CD4-positive, alpha-beta T cell treated with Interleukin-10 for 1 hour (primary cell): ENCODE data around the gene SNX19.
"Not testable (repeated sequence)": the region's sequence is repeated elsewhere in the genome, so short reads cannot be mapped to it uniquely, and the experiment has no call there.

Source experiments
- DNase-seq: peaks from one replicate; pipeline ENCODE4 v3.0.0-alpha.2; 2020

Gene SNX19

DNA sequence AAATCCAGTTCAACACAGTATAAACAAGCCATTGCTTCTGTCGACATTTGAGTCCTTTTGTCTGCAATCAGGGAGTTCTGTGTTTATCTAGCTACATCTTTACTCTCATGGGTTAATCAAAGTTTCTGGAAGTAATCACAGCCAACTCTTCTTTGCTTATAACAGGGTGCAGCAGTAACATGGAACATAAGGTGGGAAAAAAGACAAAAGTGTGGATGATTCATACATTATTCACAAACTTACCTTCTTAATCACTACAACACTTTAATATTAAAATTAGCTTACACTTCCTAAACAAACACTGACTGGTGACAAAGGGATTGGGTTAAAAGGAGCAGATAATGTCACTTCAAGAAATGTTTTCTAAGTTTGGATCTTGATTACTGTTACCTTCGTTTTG lies 44.7 kb downstream of the SNX19 start:
- no peak for DNase-seq

DNA sequence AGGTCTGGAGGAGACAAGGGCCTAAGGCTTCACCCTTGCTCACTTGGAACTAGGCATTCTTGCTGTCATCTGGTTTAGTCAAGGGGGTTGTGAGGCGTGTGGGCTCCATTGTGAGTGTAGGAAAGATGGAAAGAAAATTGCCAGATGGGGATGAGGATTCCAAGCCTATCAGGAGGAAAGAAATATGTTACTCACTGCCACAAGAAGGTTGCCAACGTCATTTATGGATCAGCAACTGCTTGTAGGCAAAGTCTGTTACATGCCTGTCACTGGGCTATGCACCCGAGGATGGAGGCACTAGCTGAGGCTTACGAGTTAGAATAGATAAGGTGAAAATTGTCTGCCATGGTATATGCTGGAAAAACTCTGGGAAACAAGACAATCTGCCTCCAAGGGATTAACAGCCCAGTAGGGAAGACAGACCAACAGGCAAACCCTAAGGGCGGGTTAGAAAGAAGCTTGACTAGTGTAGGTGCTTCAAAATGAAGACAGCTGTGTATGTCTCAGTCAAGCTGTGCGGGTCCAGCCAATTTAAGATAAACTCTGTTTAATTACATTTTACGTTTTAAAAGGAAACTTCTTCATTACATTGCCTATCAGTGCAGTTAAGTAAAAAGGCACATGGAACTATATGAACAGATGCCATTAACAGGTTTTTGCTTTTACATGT lies 47.4 kb downstream of the SNX19 start:
- no peak for DNase-seq

DNA sequence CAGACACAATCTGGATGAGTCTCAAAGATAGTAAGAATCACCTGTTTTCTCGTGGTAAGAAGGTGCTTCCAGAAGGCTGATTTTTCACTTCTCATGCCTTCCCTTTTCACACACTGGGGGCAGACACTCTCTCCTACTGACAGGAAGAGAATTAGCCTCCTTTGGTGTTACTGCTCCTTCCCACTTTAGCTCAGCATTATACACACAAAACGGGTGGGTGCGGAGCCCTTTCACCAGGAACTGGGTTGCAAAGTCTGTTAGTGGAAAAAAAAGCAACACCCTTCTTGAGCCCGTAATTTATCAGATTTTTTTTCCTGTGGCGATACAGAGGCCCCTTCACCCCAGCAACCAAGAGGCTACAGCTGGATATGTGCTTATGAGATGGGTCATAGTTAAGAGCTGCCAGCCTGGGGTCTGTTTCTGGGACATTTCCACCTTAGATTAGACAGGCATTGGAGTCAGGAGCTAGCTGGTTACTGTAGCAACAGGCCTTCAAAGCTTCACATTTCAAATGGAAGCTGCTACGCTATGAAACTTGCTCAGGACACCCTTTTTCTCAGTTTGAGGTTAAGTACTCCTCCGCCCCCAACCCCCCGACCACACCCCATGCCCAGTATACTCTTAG lies 48.1 kb downstream of the SNX19 start:
- no peak for DNase-seq

GRCh38 chr11:130866831-130867230 lies 49.4 kb downstream of the SNX19 start:
- DNase-seq, result no peak

DNA sequence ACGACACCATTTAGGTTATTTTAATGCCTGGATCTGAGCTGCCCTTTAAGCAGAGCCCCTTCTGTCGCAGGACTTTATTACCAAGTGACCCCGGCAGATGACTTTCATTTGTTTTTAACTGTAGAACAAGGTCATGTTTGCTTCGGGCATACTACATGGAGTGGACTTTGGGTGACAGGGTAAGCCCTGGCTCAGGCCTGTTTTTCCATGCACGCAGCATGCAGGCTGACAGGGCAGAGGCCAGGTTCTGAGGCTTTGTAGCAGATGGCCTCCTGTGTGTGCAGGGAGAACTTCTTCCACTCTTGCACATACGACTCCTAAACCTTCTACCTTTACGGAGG lies 50.5 kb downstream of the SNX19 start:
- DNase-seq, result no peak

GRCh38 chr11:130865091-130865773 lies 51.0 kb downstream of the SNX19 start:
- DNase-seq, result no peak

- DNase-seq, result peak; percentile 87
Measured at GRCh38 chr11:130861902-130862860, 54.1 kb downstream of the SNX19 start.

GRCh38 chr11:130861283-130861682 lies 55.0 kb downstream of the SNX19 start:
- DNase-seq, result no peak

DNA sequence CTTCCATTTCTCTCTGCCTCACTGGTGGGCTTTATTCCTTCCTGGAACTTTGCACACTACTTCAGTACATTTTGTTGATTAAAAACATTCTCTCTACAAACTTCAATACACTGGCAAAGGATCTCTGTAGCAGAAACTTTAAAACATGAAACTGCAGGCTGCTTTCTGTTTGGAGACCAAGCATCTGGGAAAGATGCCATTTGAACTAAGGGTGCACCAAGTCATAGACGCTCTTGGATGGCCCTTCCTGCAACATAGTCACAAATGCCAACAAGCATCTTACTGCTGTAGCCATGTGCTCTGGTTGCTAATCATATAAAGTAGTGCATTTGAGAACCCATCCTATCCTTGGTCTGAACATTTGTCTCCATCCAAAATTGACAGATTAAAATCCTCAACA lies 56.4 kb downstream of the SNX19 start:
- DNase-seq, result no peak

GRCh38 chr11:130858215-130858614 lies 58.1 kb downstream of the SNX19 start:
- DNase-seq, result peak; percentile 10

DNA sequence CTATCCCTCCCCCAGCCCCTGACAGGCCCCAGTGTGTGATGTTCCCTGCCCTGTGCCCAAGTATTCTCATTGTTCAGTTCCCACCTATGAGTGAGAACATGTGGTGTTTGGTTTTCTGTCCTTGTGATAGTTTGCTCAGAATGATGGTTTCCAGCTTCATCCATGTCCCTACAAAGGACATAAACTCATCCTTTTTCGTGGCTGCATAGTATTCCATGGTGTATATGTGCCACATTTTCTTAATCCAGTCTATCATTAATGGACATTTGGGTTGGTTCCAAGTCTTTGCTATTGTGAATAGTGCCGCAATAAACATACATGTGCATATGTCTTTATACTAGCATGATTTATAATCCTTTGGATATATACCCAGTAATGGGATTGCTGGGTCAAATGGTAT lies 60.6 kb downstream of the SNX19 start:
- DNase-seq, result not testable (repeated sequence)

DNA sequence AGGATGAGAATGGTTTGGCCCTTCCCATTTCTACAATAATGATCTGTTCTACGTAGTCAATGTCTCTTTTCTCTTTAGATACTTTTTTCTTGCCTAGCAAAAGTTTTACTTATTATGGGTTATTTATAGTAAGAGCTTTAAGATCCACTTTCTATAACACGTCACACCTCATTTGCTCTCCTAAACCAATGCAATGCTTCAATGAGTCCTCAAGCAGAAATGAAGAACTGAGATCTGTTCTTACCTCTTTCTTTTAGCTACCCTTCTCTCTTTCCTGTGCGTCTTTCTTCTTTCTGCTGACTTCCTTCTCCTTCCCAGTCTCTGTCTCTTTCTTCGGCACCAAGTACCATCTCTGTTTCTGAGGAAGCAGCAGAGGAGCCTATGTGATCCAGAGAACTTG lies 61.8 kb downstream of the SNX19 start:
- no peak for DNase-seq

GRCh38 chr11:130852589-130852988 lies 63.7 kb downstream of the SNX19 start:
- no peak for DNase-seq

DNA sequence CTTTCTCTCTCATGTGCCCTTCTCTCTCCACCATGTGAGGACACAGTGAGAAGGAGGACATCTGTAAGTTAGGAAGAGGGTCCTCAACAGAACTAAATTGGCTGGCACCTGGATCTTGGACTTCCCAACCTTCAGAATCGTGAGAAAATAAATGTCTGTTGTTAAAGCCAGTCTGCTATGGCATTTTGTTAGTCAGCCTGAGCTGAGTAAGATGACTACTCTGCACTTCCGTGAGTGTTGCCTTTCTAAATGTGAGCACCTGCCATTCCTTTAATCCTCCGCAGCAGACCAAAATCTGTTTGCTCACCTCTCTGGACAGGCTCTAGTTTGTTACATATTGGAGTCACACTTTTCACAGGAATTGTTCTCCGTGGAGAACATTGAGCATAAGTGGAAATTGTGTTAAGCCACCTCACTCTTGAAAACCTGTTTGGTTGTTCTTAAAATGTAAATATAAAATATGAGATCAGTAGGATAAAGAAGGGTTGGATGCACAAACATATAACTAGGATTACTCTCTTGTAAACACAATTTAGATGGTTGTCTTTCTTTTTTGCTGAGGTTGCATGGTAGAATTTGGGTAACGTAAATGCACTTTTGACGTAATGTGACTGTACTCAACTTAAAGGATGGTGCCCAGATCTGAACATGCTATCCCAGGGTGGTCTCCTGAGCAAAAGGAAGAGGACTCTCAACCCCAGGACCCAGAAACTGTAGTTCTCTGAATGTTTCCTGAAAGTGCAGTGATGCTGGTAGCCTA lies 65.9 kb downstream of the SNX19 start:
- DNase-seq, result no peak

GRCh38 chr11:130849215-130849568 lies 67.1 kb downstream of the SNX19 start:
- no peak for DNase-seq

DNA sequence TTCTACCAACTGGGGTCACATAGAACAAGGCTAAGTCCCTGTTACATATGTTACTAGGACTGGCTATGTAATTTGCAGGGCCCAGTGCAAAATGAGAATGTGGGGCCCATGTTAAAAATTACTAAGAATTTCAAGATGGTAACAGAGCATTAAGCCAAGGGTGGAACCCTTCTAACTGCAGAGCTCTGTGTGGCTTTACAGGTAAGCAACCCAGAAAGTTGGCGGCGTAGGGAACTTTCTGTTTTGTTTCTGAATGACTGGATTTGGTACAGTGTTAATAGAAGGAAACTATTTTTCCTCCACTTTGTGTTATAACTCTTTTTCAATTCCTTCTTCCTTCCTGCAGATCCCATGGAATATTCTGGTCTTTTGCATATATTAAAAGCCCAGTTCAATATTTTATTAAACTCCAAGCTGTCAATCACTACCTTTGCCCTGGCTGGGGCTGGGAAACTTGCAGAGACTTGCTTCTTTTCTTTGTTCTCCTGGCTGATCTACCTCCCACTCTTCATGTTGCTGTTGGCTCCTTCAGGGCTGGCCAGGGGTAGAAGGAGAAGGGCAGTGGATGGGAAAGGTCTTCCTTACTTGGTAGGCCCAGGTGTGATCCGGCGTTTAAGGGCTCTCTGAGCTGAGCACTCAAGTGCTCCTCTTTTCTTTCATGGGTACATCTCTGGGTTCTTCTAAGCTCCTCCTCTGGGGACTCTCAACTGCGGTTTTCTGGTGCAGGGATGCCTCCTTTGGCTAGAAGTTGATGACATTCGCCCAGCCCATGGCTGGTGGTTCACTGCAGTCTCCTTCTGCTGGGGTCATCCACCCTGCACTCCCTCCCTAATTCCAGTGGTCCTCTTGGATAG lies 67.7 kb downstream of the SNX19 start:
- no peak for DNase-seq

DNA sequence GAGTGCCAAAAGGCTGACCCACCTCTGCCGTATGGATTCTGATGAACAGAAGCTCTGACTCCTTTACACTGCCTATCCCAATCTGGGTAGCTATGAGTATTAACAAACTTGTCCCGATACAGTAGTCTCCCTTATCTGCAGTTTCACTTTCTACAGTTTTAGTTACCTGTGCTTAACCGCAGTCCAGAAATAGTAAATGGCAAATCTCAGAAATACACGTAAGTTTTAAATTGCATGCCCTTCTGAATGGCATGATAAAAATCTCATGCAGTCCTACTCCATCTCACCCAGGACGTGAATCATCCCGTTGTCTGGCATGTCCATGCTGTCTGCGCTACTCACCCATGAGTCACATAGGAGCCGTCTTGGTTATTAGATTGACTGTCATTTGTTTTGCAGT lies 68.8 kb downstream of the SNX19 start:
- DNase-seq, result no peak

- no peak for DNase-seq
Measured at GRCh38 chr11:130846606-130847005, 69.7 kb downstream of the SNX19 start.

- DNase-seq, result no peak
Measured at GRCh38 chr11:130842001-130842400, 74.3 kb downstream of the SNX19 start.

- no peak for DNase-seq
Measured at GRCh38 chr11:130840679-130841078, 75.6 kb downstream of the SNX19 start.

- no peak for DNase-seq
Measured at GRCh38 chr11:130839981-130840666, 76.2 kb downstream of the SNX19 start.
